Measurements from ENCODE around the gene ZNF532. TPM values are rescaled to one million over a fixed set of nuclear protein-coding genes. Genes with fewer than 3 reads are reported as not detected.
"Not testable (repeated sequence)": the region's sequence is repeated elsewhere in the genome, so short reads cannot be mapped to it uniquely, and the experiment has no call there.

ZNF532 gene
- polyA plus RNA-seq, 1 donor (not counting 4 experiments of a cell fraction or from before 2014, with no cell fraction given), result 31.5 TPM

DNA sequence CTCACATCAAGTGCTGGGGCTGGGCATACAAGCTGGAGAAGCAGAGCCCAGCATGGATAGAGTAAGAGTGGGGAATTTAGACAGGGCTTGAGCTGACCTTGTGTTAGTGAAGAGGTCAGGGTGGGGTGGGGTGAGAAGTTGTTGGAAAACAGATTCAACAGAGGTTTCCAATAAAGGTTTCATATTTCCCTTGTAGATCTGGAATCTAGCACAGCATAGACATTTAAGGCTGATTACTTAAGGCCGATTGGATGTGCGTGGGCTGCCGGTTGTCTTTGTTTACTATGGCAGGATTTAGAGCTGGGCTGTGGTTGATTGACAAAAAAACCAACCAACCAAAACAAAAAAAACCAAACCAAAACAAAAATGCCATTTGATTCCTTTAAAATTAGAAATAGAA, 160.2 kb downstream of the ZNF532 start:
- H3K9me3 ChIP-seq (ENCODE audit: control insufficient read depth, low read depth, low read length), result no peaks in the 10 kb centered on the region
- TF ChIP-seq, protein P1, sequence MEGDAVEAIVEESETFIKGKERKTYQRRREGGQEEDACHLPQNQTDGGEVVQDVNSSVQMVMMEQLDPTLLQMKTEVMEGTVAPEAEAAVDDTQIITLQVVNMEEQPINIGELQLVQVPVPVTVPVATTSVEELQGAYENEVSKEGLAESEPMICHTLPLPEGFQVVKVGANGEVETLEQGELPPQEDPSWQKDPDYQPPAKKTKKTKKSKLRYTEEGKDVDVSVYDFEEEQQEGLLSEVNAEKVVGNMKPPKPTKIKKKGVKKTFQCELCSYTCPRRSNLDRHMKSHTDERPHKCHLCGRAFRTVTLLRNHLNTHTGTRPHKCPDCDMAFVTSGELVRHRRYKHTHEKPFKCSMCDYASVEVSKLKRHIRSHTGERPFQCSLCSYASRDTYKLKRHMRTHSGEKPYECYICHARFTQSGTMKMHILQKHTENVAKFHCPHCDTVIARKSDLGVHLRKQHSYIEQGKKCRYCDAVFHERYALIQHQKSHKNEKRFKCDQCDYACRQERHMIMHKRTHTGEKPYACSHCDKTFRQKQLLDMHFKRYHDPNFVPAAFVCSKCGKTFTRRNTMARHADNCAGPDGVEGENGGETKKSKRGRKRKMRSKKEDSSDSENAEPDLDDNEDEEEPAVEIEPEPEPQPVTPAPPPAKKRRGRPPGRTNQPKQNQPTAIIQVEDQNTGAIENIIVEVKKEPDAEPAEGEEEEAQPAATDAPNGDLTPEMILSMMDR (optimal IDR thresholded peaks at IDR 0.05 in 1 of 3, IDR thresholded peaks at IDR 0.05 in 1 of 3, conservative IDR thresholded peaks at IDR 0.05 in 1 of 3; ENCODE audit: extremely low read depth in 1 of 3, insufficient read depth in 2 of 3, low read length in 3 of 3), result no peak
- TF ChIP-seq EZH2 (IDR thresholded peaks at IDR 0.05; ENCODE audit: low read length), result no peak
- no peaks in the 10 kb centered on the region for H3K4me1 ChIP-seq (ENCODE audit: control insufficient read depth, extremely low read depth, insufficient read depth, low read length)
- H3K36me3 ChIP-seq (ENCODE audit: control insufficient read depth in 2 of 2, extremely low read depth in 1 of 2, insufficient read depth in 2 of 2, low read length in 2 of 2), result no peaks in the 10 kb centered on the region
- no peak overlapping the region for H3K9ac ChIP-seq (ENCODE audit: control insufficient read depth, extremely low read depth, insufficient read depth, low read length)
- H3K9me1 ChIP-seq (ENCODE audit: control insufficient read depth, extremely low read depth, insufficient read depth, low read length), result no peaks in the 10 kb centered on the region
- H3K4me3 ChIP-seq (ENCODE audit: control insufficient read depth in 2 of 3, extremely low read depth in 1 of 3, insufficient read depth in 2 of 3, low read depth in 1 of 3, low read length in 3 of 3), result no peak overlapping the region
- dilution Hi-C loops (cut with MboI; ENCODE audit: extremely low pct_ligation_motif_present, low sequenced_read_pairs), result no loop called here
- FAIRE-seq (no peak), DNase-seq (ENCODE audit: low read depth, low spot score) (no peak)
- no peaks in the 10 kb centered on the region for H3K79me2 ChIP-seq (ENCODE audit: control insufficient read depth, insufficient read depth, low read length)
- H3K27me3 ChIP-seq (ENCODE audit: control insufficient read depth, extremely low read depth, insufficient read depth, low read length), result no peaks in the 10 kb centered on the region
- H4K20me1 ChIP-seq (ENCODE audit: control insufficient read depth, extremely low read depth, insufficient read depth, low read length), result no peaks in the 10 kb centered on the region
- H3K4me2 ChIP-seq (ENCODE audit: control insufficient read depth, extremely low read depth, insufficient read depth, low read depth, low read length), result no peak overlapping the region
- H2AFZ ChIP-seq (ENCODE audit: control insufficient read depth, low read length), result no peak overlapping the region
- H3K27ac ChIP-seq (ENCODE audit: control insufficient read depth, insufficient read depth, low read length), result no peak overlapping the region

DNA sequence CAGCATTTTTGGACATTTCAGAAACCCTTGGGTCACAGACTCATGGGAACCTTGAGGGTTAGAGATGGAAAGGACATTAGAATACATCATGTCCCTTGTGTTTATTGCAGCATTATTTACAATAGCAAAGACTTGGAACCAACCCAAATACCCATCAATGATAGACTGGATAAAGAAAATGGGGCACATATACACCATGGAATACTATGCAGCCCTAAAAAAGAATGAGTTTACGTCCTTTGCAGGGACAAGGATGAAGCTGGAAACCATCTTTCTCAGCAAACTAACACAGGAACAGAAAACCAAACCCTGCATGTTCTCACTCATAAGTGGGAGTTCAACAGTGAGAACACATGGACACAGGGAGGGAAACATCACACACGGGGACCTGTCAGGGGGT, 160.9 kb downstream of the ZNF532 start:
- H3K4me2 ChIP-seq (ENCODE audit: control insufficient read depth, extremely low read depth, insufficient read depth, low read depth, low read length); H3K79me2 ChIP-seq (ENCODE audit: control insufficient read depth, insufficient read depth, low read length); H3K9me1 ChIP-seq (ENCODE audit: control insufficient read depth, extremely low read depth, insufficient read depth, low read length); H3K4me1 ChIP-seq (ENCODE audit: control insufficient read depth, extremely low read depth, insufficient read depth, low read length); H3K9me3 ChIP-seq (ENCODE audit: control insufficient read depth, low read depth, low read length); H4K20me1 ChIP-seq (ENCODE audit: control insufficient read depth, extremely low read depth, insufficient read depth, low read length); DNase-seq (ENCODE audit: low read depth, low spot score); H3K4me3 ChIP-seq (ENCODE audit: control insufficient read depth in 2 of 3, extremely low read depth in 1 of 3, insufficient read depth in 2 of 3, low read depth in 1 of 3, low read length in 3 of 3); H3K27me3 ChIP-seq (ENCODE audit: control insufficient read depth, extremely low read depth, insufficient read depth, low read length); H3K9ac ChIP-seq (ENCODE audit: control insufficient read depth, extremely low read depth, insufficient read depth, low read length); H3K27ac ChIP-seq (ENCODE audit: control insufficient read depth, insufficient read depth, low read length); FAIRE-seq; H3K36me3 ChIP-seq (ENCODE audit: control insufficient read depth in 2 of 2, extremely low read depth in 1 of 2, insufficient read depth in 2 of 2, low read length in 2 of 2); dilution Hi-C loops (cut with MboI; ENCODE audit: extremely low pct_ligation_motif_present, low sequenced_read_pairs); H2AFZ ChIP-seq (ENCODE audit: control insufficient read depth, low read length): not testable (repeated sequence)

DNA sequence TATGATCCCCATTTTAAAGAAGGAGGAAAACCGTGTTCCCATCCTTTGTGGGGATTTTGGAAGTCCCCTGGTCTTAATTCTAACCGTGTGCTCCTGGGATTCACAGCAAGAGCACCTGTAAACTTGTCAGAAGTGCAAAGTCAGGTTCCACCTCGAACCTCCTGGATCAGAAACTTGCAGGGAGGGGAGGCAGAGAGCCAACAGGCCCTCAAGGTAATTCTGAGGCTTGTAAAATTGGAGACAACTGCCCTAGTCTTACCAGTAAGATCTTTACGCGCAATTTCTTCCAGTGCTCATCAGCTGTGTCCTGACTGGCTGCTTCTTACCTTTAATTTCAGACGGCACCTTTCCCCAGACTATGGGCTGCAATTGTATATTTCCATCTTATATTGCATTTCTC, 161.7 kb downstream of the ZNF532 start:
- Histone ChIP-seq H3K4me1 (ENCODE audit: control insufficient read depth, extremely low read depth, insufficient read depth, low read length) (no peaks in the 10 kb centered on the region), H3K27ac (ENCODE audit: control insufficient read depth, insufficient read depth, low read length) (no peak overlapping the region), H2AFZ (ENCODE audit: control insufficient read depth, low read length) (no peak overlapping the region), H3K36me3 (ENCODE audit: control insufficient read depth in 2 of 2, extremely low read depth in 1 of 2, insufficient read depth in 2 of 2, low read length in 2 of 2) (no peaks in the 10 kb centered on the region), H4K20me1 (ENCODE audit: control insufficient read depth, extremely low read depth, insufficient read depth, low read length) (no peaks in the 10 kb centered on the region), H3K4me2 (ENCODE audit: control insufficient read depth, extremely low read depth, insufficient read depth, low read depth, low read length) (no peak overlapping the region), H3K9me1 (ENCODE audit: control insufficient read depth, extremely low read depth, insufficient read depth, low read length) (no peaks in the 10 kb centered on the region), H3K9ac (ENCODE audit: control insufficient read depth, extremely low read depth, insufficient read depth, low read length) (no peak overlapping the region), H3K79me2 (ENCODE audit: control insufficient read depth, insufficient read depth, low read length) (no peaks in the 10 kb centered on the region), H3K4me3 (ENCODE audit: control insufficient read depth in 2 of 3, extremely low read depth in 1 of 3, insufficient read depth in 2 of 3, low read depth in 1 of 3, low read length in 3 of 3) (no peak overlapping the region), H3K9me3 (ENCODE audit: control insufficient read depth, low read depth, low read length) (no peaks in the 10 kb centered on the region), H3K27me3 (ENCODE audit: control insufficient read depth, extremely low read depth, insufficient read depth, low read length) (no peaks in the 10 kb centered on the region)
- FAIRE-seq, result peak; percentile 60
- no peak for DNase-seq (ENCODE audit: low read depth, low spot score)
- dilution Hi-C loops (cut with MboI; ENCODE audit: extremely low pct_ligation_motif_present, low sequenced_read_pairs), result no loop called here
- TF ChIP-seq, protein P1 (optimal IDR thresholded peaks at IDR 0.05 in 1 of 3, IDR thresholded peaks at IDR 0.05 in 1 of 3, conservative IDR thresholded peaks at IDR 0.05 in 1 of 3; ENCODE audit: extremely low read depth in 1 of 3, insufficient read depth in 2 of 3, low read length in 3 of 3), result no peak
- no peak for TF ChIP-seq EZH2 (IDR thresholded peaks at IDR 0.05; ENCODE audit: low read length)

Data from keratinocyte (primary cell).